Measurements from ENCODE around the gene RNU5B-1.
"Not testable (repeated sequence)": the region's sequence is repeated elsewhere in the genome, so short reads cannot be mapped to it uniquely, and the experiment has no call there.

- TF ChIP-seq CTCF (IDR thresholded peaks at IDR 0.05); ZFX (IDR thresholded peaks at IDR 0.05; ENCODE audit: borderline replicate concordance): not testable (repeated sequence)
These were observed 47.5 kb downstream of the RNU5B-1 start for GRCh38 chr15:65351972-65352371.

Measured in 22Rv1 (cell line).